GM21825 (cell line): ENCODE measurements around the gene BABAM2.

Experiments used
- ATAC-seq: cut with Tn5 transposase; IDR thresholded peaks from one replicate; pipeline ENCODE4 v1.9.1; 2021; ENCODE audit warnings: mild to moderate bottlenecking, moderate library complexity; ENCODE audit not compliant: unreplicated experiment

The BABAM2 gene

DNA sequence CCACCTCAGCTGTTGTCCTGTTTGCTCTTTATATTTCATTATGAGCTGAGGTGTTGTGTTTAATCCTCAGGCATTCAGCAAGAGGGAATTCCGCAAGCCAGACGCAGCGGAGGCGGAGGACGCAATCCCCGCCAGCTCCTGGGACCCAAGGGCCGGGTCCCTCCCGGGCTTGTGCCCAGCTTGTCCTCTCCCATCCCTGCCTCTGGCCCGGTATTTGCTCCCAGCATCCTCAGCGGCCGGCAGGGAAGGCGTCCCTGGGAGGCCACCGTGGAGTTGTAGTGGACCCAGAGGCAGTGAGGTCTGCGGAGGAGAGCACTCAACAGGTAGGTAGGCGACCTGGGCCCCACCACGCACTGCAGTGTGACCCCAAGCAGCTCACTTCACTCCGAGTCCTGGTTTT lies 459.7 kb downstream of the BABAM2 start:
- no peak for ATAC-seq

DNA sequence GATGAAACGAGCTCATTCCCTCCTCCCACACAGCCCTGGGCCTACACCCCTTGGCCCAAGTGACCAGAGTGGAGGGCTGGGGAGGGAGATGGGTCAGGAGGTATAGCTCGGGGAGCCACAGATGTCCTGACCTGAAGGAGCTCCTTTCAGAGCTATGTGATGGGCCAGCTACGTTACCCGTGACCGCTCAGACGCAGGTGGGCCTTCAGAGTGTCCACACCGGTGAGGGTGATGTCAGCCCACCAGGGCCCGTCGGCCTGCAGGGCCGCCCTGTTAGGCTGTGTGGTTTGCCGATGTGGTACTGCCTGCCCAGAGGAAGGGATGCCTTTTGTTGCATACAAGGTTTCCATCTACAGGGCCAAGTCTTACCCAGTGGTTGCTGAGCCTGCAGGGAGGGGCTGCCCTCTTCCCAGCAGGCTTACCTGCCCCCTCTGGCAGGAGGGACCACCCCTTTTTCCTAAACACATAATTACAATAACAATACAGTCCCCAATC lies 460.3 kb downstream of the BABAM2 start:
- ATAC-seq = no peak

DNA sequence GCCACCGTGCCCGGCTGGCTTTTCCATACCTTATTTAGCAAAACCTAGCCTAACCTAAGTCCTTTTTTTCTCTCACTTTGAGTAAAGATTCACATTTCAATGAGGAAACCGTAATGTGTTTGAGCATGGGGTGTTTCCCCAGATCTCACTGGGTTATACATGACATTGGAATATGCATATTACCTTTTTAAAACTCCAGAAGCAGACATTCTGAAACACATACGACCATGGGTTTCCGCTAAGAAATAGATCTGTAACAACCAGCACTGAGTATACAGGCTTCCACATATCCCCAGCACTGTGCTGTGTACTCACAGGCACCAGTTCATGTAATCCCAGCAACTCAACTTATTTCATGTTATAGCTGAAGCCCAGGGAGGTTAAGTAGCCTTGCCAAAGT lies 461.1 kb downstream of the BABAM2 start:
- ATAC-seq = no peak

DNA sequence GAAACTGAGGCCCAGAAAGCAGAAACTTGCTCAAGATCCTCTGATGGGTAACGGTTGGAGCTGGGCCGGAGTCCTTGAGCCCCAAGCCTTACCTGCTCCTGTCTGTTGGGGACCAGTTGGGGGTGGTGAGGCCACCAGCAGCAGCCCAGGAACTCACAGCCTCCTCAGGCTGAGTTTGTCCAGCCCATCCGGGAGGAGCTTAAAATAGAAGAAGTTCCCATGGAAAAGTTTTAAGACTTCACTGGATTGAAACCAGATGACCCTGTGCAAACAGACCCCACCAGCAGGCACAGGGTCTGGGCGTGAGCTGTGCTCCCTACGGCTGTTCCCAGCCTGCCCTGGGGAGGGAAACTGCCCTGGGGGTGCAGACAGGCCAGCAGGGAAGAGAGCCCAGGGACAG lies 461.6 kb downstream of the BABAM2 start:
- no peak for ATAC-seq

DNA sequence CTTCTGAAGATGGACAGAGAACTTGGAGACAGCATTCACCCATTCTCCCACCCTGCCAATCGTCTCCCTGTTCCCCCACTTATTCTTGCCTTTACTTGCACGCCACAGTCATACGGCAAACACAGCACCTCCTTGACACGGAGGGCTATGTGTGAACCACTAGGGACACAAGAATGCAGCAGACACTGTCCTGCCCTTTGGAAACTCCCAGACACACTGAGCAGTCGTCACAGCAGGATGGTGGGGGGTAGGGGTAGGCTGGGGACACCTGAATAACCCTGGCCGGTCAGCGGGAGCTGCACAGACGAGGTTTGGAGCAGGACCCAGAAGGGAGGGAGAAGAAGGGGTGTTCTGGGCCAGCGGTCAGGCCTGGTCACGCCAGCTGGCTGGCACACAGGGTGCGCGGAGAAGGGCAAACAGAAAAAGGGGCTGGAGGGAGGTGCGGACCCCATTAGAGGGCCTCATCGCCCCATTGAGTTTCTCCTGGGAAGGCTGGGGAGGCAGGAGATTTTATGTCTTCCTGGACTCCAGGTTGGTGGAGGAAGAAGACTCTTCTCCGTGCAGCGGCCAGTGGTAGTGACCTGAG lies 462.2 kb downstream of the BABAM2 start:
- ATAC-seq = no peak

DNA sequence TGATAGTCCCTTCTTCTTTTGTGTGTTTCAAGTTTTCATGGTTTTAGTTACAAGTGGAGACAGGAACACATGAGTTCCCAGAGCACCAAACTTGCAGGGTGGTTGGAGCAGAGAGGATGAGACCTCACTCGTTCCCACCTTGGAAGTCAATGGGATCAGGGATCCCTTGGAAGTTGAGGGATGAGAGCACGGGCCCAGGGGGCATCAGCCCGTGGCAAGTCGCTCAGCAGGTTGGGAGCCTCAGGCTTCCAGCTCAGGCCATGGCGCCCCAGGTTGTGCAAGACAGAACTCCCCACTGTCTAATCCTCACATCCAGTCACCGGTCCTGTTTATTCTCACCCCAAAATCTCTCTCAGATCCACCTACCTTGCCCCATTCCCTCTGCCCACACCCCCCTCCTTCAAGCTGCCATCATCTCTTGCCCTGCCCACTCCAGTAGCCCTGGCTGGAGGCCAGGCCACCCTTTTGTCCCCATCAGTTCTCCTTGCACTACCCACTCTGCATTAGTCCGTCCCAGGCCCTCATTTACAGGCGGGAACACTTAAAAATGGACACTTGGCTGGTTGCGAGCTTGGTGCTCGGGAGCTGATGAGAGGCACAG lies 464.5 kb downstream of the BABAM2 start:
- ATAC-seq = no peak

DNA sequence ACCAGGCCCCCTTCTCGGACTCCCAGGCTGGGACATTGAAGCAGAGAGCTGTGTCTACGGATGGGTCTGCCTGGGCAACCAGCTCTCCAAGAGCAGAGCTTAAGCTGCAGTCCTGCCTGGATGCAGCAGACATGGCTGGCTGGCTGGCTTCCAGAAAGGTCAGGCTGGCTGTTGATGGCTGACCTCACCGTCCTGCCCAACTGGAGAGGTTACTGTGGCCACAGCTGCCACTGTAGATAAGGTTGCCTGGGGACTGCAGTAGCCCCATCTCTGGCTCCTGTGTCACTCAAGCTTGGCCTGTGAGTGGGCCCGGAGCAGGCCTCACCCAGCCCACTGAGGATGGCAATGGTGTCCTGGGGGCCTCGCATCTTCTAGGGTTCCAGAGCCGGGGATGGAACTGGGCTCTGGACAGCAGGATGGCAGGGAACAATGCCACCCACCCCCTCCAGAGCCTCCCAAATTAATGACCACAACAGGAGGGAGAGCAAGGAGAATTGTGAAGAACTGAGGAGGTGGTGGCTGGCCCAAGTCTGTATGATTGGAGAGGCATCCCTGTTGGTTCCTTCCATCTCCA lies 465.1 kb downstream of the BABAM2 start:
- ATAC-seq = no peak

DNA sequence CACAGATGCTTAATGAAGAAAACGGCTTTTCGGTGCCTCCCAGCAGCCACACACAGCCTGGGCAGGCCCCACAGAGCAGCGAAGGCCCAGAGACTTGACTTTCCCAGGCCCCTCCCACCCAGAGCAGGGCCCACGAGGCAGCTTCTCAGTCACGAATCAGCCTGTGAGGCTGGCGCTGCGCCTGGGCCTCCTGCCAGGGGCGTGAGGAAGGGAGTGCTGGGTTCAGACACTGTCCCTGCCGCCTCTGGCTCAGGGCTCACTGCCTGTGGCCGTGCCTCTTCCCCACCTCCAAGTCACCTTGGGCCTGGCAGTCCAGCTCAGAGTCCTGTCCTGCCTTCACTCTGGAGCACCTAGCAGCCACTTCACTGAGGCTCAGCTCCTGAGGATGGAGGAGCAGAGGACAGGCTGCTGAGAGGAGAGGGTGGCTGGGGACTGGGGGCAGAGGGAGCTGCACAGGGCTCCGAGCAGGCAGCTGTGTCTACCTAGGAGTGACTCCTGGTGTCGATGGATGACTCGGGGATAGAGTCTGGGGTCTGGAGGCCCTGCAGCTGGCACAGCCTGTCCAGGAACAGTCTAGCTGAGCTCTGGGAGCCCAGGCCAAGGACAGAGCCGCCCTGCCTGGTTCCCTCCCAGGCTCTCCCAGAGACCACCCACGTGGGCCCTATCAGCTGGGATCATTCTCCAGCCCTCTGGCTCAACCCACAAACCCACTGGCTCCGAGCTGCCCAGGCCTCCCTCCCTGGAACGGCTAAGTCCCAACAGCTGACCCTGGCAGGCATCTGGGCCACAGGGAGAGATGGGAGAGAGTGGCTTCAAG lies 465.8 kb downstream of the BABAM2 start:
- no peak for ATAC-seq

DNA sequence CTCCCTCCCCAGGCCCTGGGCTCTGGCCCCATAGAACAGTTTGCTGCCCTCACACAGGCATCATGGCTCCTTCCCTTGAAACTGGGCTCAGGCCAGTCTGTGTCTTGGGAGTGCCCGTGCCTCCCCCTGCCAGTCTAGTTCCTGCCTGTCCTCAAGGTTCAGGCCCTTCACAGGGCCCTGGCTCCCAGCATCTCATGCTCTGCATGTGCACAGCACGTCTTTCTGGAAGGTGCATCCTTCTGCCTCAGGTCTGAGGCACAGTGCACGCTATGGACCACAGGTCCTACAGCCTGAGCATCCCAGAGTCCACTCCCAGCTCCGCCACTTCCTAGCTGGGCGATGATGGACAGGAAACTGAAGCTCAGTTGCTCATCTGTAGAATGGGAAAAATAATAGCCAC lies 466.5 kb downstream of the BABAM2 start:
- ATAC-seq = no peak

DNA sequence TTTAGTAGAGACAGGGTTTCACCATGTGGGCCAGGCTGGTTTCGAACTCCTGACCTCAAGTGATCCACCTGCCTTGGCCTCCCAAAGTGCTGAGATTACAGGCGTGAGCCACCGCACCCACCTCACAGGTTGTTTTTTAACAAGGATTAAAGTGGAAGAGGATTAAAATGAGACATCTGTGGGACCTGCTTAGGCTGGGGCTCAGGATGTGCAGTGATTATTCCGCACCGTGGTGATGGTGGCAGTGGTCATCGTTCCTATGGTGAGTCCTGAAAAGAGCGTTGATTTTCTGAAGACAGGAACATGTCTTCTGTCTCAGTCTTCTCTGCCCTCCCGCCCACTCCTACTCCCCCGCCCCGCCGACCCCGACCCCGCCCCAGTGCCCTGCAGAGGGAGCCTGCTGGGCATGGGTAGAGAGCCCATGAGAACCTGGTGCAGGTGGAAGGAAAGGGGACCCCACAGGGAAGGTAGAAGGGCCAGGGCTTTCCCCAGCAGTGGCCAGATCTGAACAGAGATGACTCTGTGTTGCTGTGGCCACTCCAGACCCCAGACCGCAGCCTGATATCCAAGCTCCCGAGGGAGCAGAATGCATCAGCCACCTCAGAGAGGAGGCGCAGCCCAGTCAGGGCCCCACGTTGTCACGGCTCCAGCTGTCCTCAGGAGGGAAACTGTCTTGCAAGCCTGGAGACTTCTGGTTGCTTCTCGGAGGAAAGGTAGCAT lies 467.6 kb downstream of the BABAM2 start:
- ATAC-seq = no peak

DNA sequence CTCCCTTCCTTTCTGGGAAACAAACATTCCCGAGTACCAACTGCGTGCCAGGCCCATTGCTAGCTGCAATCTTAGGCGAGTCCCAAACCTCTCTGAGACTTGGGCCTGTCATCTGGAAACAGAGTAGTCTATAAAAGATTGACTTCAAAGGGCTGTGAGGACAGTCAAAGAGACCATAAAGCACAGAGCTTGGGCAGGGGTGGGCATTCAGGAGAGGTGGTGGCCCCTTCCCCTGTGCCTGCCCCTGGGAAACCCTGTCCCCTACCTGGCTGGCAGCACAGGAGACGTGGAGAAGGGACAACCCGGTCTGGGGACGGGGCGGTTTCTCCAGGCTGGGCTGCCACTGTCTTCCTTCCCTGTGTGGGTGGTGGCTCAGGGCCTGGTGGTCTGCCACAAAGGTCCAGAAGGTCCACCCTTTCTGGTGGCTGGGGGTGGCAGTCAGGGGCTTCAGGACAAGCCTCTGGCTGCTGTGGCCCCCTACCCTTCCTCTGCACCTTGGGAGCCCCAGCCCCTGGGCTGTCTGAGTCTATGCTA lies 468.2 kb downstream of the BABAM2 start:
- ATAC-seq = no peak

DNA sequence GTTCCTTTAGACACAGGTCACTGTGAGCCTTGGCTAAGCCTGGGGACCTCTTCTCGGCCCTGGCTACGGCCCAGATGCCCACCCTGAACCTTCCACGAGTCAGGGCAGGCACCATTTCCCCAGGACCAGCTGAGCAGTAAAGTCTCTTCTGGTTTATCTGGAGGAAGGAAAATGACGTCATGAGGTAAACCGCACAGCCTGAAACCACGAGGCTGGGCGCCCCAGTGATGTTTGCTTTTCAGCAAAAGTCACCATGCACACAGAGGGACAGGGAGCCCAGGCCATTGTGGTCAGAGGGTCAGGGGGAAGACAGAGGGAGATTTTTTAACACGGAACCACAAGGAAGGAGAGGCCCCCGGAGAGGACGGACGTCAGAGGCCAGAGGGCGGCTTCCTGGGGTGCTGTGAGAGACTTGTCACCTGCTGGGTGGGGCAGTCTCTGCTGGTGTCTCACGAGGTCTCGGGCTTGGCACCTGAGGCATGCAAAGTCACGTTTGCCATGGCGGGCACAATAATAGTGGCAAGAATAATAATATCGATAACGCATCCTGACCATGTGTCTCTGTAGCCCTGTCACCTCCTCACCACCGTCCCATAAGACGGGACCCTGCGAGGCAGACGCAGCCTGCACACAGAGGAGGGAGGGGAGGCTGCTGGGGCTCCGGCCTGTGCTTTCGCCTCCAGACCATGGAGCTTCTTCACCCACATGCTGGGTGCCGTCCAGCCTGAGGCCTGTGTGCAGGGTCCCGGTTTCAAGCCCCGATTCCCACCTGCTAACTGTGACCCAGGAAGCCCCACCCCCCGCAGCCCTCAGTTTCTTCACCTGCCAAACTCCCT lies 468.9 kb downstream of the BABAM2 start:
- ATAC-seq = peak; percentile 69

DNA sequence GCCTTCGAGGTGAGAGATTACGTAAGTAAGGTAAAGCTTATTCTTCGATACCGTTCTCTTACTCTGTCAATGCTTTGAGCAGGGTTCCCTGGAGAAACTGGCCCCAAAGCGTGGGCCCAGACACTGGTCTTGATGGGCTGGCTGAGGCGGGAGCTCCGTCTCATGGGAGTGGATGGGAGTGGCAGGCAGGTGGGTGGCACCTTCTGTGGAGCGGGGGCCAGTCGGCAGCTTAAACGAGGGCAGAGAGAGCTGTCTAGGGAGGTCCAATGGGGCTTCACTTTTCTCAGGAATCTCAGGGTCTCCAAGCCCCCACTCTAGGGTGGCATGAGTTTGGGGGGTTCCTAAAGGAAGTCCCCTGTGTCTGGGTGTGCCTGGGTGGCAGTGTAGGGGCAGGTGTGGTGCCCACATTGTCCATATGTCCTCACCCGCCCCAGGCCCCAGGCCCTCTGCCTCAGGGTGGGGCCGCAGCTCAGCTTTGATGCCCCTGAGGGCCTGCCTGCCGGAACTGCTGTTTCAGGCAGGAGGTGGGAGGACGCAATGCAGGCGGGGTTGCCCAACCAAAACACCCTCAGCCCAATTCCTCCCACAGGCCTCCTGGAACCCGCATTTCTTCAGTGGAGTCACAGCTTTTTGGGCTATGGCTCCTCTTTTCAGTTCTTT lies 469.7 kb downstream of the BABAM2 start:
- ATAC-seq = no peak

DNA sequence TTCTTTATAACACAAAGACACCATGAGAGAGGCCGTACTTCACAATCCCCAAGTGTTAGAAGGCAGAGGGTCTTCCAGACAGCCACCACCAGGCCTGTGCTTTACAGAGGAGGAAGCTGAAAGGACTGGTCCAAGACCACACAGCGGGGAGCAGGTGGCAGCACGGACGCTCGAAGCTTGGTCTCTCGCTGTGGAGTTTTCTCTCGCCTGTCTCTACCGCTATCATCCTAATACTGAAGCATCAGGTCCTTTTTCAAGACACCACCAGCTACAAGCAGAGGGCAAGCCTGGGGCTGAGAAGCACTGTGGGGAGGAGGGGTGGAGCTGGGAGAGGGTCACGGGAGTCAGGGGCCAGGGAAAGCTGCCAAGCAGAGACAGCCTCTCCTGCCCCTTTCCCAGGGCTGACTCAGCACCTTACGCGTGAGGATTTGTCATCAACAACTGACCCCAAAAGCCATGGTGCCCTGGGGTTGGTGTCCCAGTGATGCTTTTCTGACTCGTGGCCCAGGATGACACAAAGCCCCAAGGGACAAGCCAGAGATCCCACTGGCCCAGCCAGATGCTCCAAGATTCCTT lies 470.3 kb downstream of the BABAM2 start:
- ATAC-seq = no peak

DNA sequence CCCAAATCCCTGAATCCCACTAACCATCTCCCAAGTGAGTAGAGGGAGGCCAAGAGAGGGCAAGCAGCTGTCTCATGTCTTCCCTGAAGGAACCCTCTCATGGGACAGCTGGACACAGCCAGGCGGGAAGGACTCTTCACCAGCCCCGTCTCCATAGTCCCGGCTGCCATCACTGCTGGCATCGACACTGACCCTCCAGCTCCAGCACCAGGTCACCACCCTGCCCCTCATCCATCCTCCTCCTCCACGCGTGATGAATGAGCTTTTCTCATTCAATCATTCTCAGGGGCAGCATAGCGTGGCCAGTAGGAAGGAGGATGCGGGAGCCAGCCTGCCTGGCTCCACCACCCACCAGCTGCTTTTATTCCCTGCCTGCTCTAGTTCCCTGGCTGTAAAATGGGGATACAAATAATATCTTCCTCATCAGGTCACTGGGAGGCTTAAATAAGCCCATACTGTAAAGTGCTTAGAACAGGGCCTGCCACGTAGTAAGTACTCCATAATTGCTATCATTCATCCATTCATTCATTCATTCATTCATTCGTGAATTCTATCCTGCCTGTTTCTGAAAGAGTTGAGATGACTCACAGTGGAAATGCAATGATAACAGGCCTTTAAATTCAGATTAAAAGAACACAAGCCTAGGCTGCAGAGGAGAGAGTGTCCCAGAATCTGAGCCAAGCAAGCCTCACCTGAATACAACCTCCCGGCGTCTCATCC lies 471.6 kb downstream of the BABAM2 start:
- ATAC-seq = no peak

DNA sequence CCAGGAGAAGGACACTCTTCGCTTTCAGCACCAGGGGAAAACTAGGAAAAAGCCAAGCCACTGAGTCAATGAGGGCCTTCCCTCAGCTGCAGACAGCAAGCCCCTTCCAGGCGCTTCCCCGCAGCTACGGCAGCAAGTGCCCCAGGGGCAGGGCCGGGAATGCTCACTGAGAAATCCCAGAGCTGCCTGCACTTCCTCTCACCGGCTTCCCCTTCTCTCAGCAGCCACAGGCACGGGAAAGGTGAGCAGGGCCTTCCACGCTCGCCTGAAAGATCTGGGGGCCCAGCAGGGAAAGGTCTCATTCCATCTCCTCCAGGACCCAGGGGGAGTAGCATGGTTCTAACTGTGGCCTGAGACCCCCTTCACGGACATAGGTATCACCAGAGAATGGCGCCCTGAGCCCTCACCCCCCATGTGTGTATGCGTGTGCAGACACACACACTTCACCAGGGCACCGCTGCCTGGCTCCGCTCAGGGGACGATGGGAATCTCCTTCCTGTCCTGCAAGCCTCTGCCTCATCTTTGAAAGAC lies 472.5 kb downstream of the BABAM2 start:
- no peak for ATAC-seq

DNA sequence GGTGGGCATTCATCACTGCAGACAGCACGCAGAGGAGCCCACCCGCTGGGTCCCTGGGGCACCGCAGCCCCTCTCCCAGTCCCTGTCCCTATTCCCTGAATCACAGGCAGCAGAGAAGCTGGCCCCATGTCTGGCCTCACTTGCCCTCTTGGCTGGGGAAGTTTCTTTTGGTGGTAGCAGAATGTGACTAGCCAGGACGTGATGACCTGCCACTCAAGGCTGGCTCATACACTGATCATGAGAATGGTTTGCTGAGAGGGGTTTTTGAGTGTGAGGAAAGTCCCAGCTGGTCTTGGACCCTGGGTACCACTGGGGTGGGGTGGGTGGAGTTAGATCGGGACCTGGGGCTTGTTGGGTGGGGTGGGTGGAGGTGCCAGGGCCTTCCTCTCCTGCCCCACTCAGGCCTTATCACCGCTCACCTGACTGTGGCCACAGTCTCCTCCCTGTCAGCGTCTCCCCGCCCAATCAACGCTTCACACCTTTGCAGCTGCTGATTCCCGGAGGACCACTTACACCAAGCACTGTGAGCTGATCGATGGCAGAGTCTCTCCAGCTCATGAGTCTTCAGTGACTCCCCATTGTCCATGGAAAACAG lies 473.3 kb downstream of the BABAM2 start:
- ATAC-seq = no peak

DNA sequence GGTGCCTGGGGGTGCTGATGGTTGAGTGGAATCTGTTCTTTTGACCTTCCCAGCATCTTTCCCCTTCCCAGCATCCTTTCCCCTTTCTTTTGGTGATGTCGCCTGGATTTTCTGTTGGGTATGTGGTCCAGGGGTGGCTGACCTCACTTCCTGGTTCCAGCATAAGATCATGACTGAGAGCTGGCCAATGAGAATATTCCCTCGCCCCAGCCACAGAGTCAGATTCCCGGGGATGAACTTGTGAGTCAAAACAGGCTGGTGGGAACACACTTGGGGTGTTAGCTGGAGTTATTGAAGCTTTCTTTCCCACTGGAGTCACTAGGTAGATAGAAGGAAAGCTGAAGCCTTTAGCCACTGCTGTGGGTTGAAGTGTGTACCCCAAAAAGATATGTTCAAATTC lies 474.1 kb downstream of the BABAM2 start:
- ATAC-seq = no peak
